OCI-LY7 (cell line): Measurements from ENCODE around the gene DNAJC21. TPM values are rescaled to one million over a fixed set of nuclear protein-coding genes. Genes with fewer than 3 reads are reported as not detected.

ENCODE experiments used
- BruUV-seq: library from RNA; stranded (reverse); fragments of 400-500 nt; replicated peaks from 2 replicates; lab custom pipeline; 2021; lab: Mats Ljungman, UMichigan
- CTCF ChIA-PET: fragments of 300-600 bp; sonication (Branson Sonifier 250); formaldehyde crosslinking; loops from one replicate; lab custom pipeline; 2022; ENCODE audit warnings: antibody characterized with exemption; ENCODE audit not compliant: unreplicated experiment; lab: Charles Lee
- POLR2A ChIA-PET: fragments of 300-600 bp; sonication (Branson Sonifier 250); formaldehyde crosslinking; loops from one replicate; lab custom pipeline; 2022; ENCODE audit warnings: antibody characterized with exemption; lab: Charles Lee
- DNase-seq: peaks from one replicate; pipeline ENCODE4 v3.0.0-alpha.2; 2015; ENCODE audit warnings: low spot score
- H2AFZ ChIP-seq: fragments of 200-600 bp; sonication (generic), shearing (Covaris generic); 2 replicates; pipeline ENCODE4 v1.6.1; 2014; ENCODE audit warnings: mild to moderate bottlenecking, antibody characterized with exemption, low read length, moderate library complexity
- H3K27ac ChIP-seq: fragments of 200-600 bp; sonication (generic); 2 replicates; pipeline ENCODE4 v1.5.1; 2014; ENCODE audit warnings: mixed run types, low read depth, mild to moderate bottlenecking, moderate library complexity, low read length, inconsistent platforms; ENCODE audit not compliant: poor library complexity, severe bottlenecking
- H3K36me3 ChIP-seq: fragments of 200-600 bp; sonication (generic); 2 replicates; pipeline ENCODE4 v1.6.1; 2014; ENCODE audit warnings: mild to moderate bottlenecking, antibody characterized with exemption, low read length, moderate library complexity, mixed read lengths; ENCODE audit not compliant: insufficient read depth
- H3K4me1 ChIP-seq: fragments of 200-600 bp; sonication (generic); 2 replicates; pipeline ENCODE4 v1.5.1; 2014; ENCODE audit warnings: mild to moderate bottlenecking, low read length; ENCODE audit not compliant: insufficient read depth, poor library complexity, severe bottlenecking
- H3K4me2 ChIP-seq: fragments of 200-600 bp; sonication (generic); 2 replicates; pipeline ENCODE4 v1.6.1; 2014; ENCODE audit warnings: mild to moderate bottlenecking, low read length
- H3K4me3 ChIP-seq: fragments of 200-600 bp; sonication (generic); 2 replicates; pipeline ENCODE4 v1.5.1; 2014; ENCODE audit warnings: mild to moderate bottlenecking, low read depth, low read length; ENCODE audit not compliant: poor library complexity, severe bottlenecking
- H3K79me2 ChIP-seq: fragments of 200-600 bp; sonication (generic); 2 replicates; pipeline ENCODE4 v1.6.1; 2016; ENCODE audit warnings: low read depth, mild to moderate bottlenecking, low read length, moderate library complexity, mixed read lengths; ENCODE audit not compliant: insufficient read depth
- H3K9me2 ChIP-seq: fragments of 200-600 bp; sonication (generic); 2 replicates; pipeline ENCODE4 v1.6.1; 2016; ENCODE audit warnings: mild to moderate bottlenecking, low read length, mixed read lengths; ENCODE audit not compliant: insufficient read depth
- H3K9me3 ChIP-seq: fragments of 200-600 bp; sonication (generic); 2 replicates; pipeline ENCODE4 v1.6.1; 2014; ENCODE audit warnings: mild to moderate bottlenecking, mixed run types, low read length, mixed read lengths
- H4K20me1 ChIP-seq: fragments of 200-600 bp; sonication (generic); 2 replicates; pipeline ENCODE4 v1.6.1; 2014; ENCODE audit warnings: mild to moderate bottlenecking, antibody characterized with exemption, low read length, moderate library complexity, mixed read lengths; ENCODE audit not compliant: insufficient read depth
- EZH2phosphoT487 ChIP-seq: fragments of 200-600 bp; sonication (generic); IDR thresholded peaks from 2 replicates; pipeline ENCODE4 v1.6.1; 2018; ENCODE audit warnings: low read depth, borderline replicate concordance, mild to moderate bottlenecking, mixed run types, antibody characterized with exemption, low read length, moderate library complexity, mixed read lengths
- intact Hi-C: fragments of 100-400 bp; cut with micrococcal nuclease; formaldehyde crosslinking; loops from one replicate; pipeline ENCODE4 v1.10.0; 2022; ENCODE audit not compliant: unreplicated experiment
- total RNA-seq, 2 experiments: library from RNA; depleted of rRNA in 1 of 2; stranded (reverse); fragments of >200 nt in 1 of 2; shearing (Covaris generic) in 1 of 2; gene quantifications; 2 replicates each; pipeline ENCODE4 v1.2.3, GENCODE V29; 2014 to 2022
- TF ChIP-seq, protein P1 (sequence below): fragments of 200-600 bp; sonication (generic); conservative IDR thresholded peaks from 2 replicates; pipeline ENCODE4 v1.5.1; 2014; ENCODE audit warnings: mild to moderate bottlenecking, antibody characterized with exemption, low read length, moderate library complexity, mixed read lengths

DNAJC21 gene
- total RNA-seq, 2 experiments from 2014 or later: 29.4 to 67.6 TPM

DNA sequence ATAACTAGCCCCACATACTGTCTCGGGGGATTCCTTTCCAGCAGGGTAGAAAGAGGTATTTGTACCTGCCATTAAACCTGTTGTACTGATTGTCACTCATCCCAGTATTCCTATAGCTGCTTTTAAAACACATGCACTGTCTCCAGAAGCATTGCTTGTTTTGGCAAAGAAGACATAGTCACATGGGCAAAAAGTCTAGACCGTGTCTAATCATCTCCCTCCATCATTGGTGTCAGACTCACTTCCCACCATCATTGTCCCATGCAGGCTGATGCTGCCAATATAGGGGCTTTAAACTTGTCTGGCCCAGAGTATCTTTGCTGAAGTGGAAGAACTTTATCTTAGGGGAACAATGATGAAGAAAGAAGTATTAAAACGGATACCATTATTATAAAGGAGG is 12.6 kb downstream of the DNAJC21 start:
- ChIA-PET CTCF (no interaction called here), POLR2A (interaction anchor here (0.7 kb wide), 1 partner anchor 188 kb away, joined by 5 read pairs; no protein-coding TSS in a partner anchor)
- Histone ChIP-seq H3K79me2 (no peaks in the 10 kb centered on the region; the same call in 1 of the 2 replicates), H3K4me3 (no peak overlapping the region), H3K4me2 (no peak overlapping the region), H3K9me3 (no peaks in the 10 kb centered on the region), H3K9me2 (no peaks in the 10 kb centered on the region), H3K36me3 (peaks cover 89% of the 10 kb centered on the region), H3K27ac (no peak overlapping the region), H4K20me1 (no peaks in the 10 kb centered on the region), H3K4me1 (no peaks in the 10 kb centered on the region), H2AFZ (no peak overlapping the region)
- no peak for TF ChIP-seq EZH2phosphoT487
- TF ChIP-seq, protein P1, sequence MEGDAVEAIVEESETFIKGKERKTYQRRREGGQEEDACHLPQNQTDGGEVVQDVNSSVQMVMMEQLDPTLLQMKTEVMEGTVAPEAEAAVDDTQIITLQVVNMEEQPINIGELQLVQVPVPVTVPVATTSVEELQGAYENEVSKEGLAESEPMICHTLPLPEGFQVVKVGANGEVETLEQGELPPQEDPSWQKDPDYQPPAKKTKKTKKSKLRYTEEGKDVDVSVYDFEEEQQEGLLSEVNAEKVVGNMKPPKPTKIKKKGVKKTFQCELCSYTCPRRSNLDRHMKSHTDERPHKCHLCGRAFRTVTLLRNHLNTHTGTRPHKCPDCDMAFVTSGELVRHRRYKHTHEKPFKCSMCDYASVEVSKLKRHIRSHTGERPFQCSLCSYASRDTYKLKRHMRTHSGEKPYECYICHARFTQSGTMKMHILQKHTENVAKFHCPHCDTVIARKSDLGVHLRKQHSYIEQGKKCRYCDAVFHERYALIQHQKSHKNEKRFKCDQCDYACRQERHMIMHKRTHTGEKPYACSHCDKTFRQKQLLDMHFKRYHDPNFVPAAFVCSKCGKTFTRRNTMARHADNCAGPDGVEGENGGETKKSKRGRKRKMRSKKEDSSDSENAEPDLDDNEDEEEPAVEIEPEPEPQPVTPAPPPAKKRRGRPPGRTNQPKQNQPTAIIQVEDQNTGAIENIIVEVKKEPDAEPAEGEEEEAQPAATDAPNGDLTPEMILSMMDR: no peak
- intact Hi-C loops: no loop called here
- BruUV-seq: no TSS peak
- DNase-seq: no peak

- H3K4me1 ChIP-seq: no peaks in the 10 kb centered on the region
- no peaks in the 10 kb centered on the region for H4K20me1 ChIP-seq
- BruUV-seq: no TSS peak
- no peaks in the 10 kb centered on the region for H3K9me2 ChIP-seq
- H3K36me3 ChIP-seq: peaks cover 85% of the 10 kb centered on the region
- no peaks in the 10 kb centered on the region for H3K9me3 ChIP-seq
- intact Hi-C loops: no loop called here
- no peak for DNase-seq
- no peak overlapping the region for H2AFZ ChIP-seq
- no peaks in the 10 kb centered on the region; the same call in 1 of the 2 replicates for H3K79me2 ChIP-seq
- no peak overlapping the region for H3K27ac ChIP-seq
- TF ChIP-seq, protein P1: no peak
- no peak for TF ChIP-seq EZH2phosphoT487
- H3K4me3 ChIP-seq: no peak overlapping the region
- POLR2A ChIA-PET: interaction anchor here (0.9 to 1.7 kb wide), 2 partner anchors 9 to 14 kb away, joined by 3 to 6 read pairs; no protein-coding TSS in a partner anchor
- no peak overlapping the region for H3K4me2 ChIP-seq
- CTCF ChIA-PET: no interaction called here
These were observed 14.7 kb downstream of the DNAJC21 start for GRCh38 chr5:34944044-34944443.

DNA sequence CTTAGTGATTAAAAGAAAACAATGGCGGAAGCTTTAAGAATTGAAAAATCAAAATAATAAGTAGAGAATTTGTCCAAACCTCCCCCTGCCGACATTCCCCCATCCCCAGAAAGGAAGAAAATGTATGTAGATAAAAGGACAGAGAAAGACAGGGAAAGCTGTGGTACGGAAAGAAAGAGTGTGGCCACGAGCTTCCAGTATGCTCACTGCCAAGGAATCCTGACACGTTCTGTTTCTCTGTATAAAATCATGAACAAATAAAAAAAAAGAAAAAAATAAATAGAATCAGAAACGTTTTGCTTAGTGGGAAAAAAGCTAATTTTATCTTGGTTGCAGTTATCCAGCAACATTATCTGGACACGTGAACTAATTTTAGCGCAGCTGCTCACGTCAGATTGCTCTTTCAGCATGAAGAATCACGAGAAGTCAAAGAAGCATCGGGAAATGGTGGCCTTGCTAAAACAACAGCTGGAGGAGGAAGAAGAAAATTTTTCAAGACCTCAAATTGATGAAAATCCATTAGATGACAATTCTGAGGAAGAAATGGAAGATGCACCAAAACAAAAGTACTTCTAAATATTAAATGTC is 15.2 kb downstream of the DNAJC21 start:
- Histone ChIP-seq H2AFZ (no peak overlapping the region), H3K4me2 (no peak overlapping the region), H3K9me2 (no peaks in the 10 kb centered on the region), H3K9me3 (no peaks in the 10 kb centered on the region), H3K79me2 (no peaks in the 10 kb centered on the region; the same call in 1 of the 2 replicates), H3K27ac (no peak overlapping the region), H3K4me3 (no peak overlapping the region), H3K4me1 (no peaks in the 10 kb centered on the region), H3K36me3 (peaks cover 85% of the 10 kb centered on the region), H4K20me1 (no peaks in the 10 kb centered on the region)
- BruUV-seq: no TSS peak
- DNase-seq: no peak
- ChIA-PET CTCF (no interaction called here), POLR2A (interaction anchor here (0.6 to 1.7 kb wide), 3 partner anchors 10 to 57 kb away, joined by 3 to 6 read pairs (median 3); no protein-coding TSS in a partner anchor)
- TF ChIP-seq, protein P1: no peak
- TF ChIP-seq EZH2phosphoT487: no peak
- intact Hi-C loops: no loop called here
